Activated CD8-positive, alpha-beta memory T cell treated with anti-CD3 and anti-CD28 coated beads for 24 hours (primary cell): ENCODE measurements around the gene TMEM161A.
"Not testable (repeated sequence)": the region's sequence is repeated elsewhere in the genome, so short reads cannot be mapped to it uniquely, and the experiment has no call there.

ENCODE experiments used
- DNase-seq: peaks from one replicate; pipeline ENCODE4 v3.0.0-alpha.2; 2020

The TMEM161A gene

DNA sequence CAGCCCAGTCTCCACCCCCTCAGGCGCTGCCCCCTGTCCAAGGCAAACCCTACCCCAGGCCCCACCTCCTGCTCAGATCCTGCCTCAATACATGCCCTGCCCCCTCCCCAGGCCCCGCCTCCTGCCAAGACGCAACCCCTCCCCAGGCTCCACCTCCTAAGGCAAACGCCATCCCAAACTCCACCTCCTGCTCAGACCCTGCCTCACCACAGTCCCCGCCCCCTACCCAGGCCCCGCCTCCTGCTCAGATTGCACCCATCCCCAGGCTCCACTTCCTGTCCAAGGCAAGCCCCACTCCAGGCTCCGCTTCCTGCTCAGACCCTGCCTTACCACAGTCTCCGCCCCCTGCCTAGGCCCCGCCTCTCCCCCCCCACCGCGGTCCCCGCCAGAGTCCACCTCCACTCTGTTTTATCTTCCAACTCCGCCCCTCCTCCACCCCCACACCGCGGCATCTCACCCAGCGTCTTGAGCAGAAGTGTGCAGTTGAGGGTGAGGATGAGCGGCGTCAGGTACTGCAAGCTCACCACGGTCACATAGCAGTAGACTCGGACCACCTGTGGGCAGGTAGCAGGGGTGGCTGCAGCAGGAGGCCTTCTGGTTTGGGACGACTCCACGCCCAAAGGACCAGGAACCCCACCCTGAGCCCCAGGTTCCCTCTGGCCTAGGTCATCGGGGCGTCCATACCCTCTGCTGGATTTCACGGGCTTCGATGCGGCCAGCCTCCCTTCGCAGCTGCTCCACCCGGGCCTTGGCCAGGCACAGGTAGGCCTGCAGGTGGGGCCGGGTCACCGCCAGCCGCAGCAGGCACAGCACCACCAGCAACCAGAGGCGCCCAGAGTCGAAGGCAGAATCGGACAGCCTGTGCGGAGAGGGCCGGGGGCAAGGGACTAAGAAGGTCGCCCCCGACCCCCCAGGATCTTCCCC, 17.7 kb downstream of the TMEM161A start:
- no peak for DNase-seq

DNA sequence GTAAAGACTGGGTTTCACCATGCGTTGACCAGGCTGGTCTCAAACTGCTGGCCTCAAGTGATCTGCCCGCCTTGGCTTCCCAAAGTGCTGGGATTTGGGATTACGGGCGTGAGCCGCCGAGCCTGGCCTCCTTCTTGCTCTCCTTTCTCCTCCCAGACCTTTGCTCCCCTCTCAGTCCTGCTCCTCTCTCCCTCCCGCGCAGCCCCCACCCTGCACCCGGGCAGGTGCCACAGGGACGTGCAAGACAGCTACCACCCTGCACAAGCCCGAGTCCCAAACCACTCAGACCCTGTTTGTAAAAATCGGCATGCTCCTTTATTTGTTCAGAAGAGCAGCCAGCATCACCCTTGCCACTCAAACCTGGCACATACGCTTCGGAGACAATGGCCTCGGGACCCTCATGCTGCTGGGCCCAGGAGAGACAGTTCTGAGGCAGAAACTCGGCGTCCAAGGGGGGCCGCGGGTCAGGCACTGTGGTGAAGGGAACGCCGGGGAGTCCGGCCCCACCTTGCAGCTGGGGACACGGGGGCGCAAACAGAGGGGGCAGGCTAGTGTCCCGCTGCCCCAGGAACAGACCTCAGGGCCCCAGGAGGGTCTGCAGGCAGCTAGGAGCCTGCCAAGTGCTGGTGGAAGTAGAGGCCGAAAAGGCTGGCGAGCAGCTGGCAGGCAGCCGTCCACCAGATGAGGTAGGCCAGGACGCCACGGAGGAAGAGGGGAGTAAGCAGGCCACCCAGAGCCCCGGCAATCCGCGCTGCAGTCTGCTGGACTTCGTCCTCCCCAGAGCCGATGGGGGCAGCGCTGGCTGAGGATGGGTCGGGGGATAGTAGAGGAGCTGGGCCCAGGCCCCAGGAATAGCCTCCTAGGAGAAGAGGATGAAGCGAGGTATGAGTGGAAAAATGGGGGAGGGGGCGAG, 18.7 kb downstream of the TMEM161A start:
- no peak for DNase-seq

DNA sequence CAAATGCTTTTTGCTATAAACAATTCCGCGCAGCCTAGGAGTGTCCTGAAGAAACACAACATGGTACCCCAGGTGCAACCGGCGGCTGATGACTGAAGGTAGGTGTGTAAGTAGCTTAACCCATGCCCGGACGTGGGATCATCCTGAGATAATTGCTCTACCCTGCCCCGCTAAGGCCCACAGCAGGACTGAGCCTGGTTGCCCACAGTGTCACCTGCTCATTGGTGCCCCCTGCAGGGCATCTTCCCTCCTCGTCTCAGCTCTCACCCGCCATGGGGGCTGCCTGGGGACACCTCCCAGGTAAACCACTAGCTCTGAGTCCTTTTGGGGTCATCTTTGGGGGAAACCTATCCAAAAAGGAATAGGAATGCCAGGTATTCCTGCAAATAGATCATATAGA, 22.3 kb downstream of the TMEM161A start:
- peak; percentile 78 for DNase-seq

DNA sequence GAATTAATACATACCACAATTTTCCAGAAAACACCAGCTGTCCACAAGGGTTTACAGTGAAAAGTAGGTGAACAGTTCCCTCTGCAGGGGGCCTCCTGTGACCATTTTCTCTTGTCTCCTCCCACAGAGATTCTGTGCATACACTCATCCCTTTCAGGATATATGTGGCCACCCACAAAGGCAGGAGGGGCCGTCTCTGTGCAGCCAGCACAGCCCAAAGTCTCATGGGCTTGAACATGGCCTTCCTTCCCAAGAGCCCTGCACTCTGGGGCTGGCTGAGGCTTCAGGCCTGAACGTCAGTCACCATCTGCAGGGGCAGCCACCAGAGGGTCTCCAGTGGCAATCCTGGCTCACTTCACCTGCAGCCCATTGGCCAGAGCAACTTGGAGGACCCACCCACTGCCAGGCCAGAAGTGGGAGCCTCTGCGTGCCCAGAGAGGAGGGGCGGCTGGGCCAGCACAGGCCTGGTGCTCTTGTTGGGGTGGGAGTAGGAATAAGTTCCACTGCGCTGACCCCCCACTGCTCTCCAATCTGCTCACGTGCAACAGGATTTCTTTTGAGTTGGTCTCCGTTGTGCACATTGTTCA, 25.1 kb downstream of the TMEM161A start:
- no peak for DNase-seq

DNA sequence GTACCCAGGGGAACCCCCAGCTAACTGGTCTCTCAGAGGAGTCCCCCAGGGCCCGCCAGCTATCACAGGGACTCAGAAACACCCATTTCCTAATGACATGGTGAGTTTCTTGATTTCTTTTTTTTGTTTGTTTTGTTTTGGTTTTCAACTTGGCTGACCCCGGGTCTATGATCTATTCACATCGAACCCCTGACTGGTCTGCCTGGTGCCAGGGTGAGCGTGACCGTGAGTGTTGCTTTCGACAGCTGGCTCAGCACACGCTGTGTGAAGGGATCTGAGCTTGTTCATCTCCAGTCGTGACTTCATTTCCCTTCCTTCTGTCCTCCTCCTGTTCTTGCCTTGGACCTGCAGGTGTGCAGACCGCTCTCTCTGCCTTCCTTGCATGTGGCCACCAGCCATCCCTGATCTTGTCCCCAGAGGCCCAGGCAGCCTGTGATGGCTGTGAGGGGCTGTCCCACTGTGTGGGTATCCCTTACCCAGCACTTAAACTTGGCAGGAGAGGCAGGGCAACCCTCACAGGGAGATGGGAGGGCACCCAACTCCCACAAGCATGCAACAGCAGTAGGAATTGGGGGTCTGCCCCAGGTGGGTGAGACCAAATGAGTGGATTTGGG, 26.2 kb downstream of the TMEM161A start:
- DNase-seq = no peak

DNA sequence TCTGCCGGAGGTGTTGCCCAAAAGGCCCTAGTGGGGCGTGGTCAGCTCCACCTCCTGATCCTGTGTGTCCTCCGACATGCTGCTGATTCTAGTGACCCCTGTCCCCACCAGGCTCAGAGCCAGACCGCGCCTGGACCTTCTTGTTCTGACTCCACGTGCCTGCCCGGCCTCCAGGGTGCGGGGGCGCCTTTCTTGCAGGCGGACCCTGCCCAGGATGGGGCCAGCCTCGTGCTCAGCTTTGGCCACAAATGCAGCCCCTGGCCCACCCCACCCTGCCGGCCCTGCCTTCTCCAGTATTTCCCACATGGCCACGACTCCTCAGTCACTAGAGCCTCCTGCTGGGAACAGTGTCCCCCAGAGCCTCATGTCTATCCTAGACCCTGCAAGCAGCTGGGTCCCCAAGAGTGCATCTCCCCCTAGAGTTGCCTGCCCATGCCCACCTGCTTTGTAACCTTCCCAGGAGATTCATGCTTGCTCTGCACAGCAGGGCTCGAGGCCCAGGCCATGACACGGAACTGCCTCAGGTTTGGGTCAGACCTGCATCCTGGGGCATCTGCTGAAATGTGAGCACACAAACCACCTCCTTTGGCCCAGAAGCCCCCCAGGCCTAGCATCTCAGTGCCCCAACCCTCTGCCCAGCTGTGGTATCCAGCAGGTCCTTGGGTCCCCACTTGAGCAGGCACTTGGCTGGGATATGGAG, 27.0 kb downstream of the TMEM161A start:
- DNase-seq = no peak

DNA sequence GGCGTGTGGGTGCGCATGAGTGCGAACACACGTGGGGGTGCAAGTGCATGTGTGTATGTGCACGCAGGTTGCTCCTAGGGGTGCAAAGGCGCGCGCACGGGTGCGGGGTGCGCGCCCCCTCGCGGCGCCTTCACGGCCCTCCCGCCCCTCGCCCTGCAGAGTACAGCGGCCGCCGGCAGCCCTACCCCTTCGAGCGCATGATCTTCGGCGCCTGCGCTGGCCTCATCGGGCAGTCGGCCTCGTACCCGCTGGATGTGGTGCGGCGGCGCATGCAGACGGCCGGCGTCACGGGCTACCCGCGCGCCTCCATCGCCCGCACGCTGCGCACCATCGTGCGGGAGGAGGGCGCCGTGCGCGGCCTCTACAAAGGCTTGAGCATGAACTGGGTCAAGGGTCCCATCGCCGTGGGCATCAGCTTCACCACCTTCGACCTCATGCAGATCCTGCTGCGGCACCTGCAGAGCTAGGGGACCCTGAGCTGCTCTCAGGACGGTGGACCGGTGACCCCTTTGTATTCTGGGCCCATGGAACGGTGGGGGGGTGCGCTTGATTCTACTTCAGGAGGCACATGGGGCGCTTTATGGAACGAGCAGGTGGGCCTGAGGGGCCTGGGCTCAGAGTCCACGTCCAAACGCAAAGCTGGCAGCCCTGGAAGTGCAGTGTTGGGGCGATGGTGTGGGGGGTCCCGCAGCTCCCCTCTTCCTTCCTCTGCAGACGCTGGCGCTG, 27.7 kb downstream of the TMEM161A start:
- no peak for DNase-seq

DNA sequence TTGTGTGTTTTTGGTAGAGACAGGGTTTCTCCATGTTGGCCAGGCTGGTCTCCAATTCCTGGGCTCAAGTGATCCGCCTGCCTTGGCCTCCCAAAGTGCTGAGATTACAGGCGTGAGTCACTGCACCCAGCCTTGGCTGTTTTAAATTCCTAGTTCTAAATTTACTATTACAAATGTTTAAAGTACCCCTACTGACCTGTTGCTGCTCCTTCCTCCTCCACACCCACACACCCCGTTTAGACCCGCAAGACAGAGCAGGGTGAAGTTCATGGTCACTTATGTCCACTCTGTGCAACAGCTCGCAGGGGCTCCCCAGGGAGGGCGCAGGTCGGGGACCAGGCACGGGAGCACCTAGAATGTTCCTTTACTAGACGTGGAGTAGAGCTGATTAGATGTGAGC, 28.7 kb downstream of the TMEM161A start:
- no peak for DNase-seq

DNA sequence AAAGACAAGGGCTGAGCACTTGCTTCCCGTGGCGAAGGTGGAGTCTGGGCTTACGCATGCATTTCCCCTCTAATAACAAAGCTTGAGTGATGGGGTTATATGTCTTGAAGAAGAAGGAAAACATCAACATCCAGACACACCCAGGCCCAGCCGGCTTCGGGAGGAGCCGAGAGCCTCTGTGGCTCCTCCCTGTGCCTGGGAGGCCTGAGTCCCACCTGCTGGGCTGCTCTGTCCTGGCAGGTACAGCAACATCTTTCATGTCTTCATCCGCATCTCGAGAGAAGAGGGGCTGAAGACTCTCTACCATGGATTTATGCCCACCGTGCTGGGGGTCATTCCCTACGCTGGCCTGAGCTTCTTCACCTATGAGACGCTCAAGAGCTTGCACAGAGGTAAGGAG, 30.6 kb downstream of the TMEM161A start:
- no peak for DNase-seq

DNA sequence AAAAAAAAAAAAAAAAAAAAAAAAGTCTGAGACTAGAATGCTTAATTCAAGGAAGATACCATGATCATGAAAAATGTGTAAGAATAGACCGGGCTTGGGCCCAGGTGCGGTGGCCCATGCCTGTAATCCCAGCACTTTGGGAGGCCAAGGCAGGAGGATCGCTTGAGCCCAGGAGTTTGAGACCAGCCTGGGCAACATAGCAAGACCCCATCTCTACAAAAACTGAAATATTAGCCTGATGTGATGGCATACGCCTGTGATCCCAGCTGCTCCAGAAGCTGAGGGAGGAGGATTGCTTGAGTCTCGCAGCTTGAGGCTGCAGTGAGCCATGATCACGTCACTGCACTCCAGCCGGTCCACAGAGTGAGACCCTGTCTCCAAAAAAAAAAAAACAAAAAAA, 31.3 kb downstream of the TMEM161A start:
- not testable (repeated sequence) for DNase-seq

DNA sequence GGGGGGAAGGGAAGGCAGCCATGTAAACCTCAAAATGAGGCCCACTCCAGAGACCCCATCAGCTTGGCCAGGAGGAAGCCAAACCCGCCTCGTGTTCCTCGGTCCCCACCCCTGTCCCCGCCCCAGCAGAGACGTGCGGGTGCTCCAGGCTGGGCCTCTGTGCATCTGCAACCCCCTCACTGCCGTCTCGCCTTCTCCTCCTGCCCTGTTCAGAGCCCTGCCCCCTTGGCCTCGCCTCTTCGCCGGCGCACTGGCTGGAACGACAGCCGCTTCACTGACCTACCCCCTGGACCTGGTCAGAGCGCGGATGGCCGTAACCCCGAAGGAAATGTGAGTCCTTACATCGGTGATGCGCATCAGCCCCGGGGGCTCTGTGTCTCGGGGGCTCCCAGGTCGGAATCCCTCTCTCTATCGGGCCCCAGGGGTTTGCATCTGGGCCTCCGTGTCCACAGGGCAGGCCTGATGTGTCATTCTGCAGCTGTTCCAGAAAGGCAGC, 32.2 kb downstream of the TMEM161A start:
- DNase-seq = no peak

DNA sequence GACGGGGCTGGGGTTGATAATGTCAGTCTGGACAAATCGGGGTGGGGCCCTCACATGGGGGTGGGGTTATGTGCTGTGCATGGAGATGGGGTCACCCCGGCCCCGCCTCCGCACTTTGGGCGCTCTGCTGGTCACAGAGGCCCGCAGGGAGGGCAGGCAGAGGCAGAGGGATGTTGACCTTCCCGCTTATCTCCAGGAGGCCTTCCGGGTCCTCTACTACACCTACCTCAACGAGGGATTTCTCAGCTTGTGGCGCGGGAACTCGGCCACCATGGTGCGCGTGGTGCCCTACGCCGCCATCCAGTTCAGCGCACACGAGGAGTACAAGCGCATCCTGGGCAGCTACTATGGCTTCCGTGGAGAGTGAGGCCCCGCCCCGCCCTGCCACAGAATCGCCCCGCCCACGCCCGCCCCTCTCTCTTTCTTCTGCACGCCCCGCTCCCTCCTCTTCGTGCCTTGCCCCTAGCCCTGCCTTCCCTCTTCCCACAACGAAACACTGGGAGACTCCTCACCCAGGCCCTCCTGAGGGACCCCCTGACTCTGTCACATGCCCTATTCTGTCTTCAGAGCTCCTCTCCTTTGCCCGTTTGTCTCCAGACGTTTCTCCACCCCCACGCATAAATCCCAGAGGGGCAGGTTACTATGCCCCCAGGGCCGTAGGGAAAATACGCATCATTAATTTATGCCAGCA, 32.8 kb downstream of the TMEM161A start:
- DNase-seq = no peak

DNA sequence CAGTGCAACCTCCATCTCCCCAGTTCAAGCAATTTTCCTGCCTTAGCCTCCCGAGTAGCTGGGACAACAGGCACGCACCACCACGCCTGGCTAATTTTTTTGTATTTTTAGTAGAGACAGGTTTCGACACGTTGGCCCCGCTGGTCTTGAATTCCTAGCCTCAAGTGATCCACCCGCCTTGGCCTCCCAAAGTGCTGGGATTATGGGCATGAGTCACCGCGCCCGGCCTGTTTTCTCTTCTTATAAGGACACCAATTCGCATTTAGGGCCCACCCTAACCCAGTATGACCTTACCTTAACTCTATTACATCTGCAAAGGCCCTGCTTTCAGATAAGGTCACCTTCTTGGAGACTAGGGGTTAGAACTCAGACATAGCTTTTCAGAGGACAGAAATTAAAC, 35.1 kb downstream of the TMEM161A start:
- DNase-seq = no peak

DNA sequence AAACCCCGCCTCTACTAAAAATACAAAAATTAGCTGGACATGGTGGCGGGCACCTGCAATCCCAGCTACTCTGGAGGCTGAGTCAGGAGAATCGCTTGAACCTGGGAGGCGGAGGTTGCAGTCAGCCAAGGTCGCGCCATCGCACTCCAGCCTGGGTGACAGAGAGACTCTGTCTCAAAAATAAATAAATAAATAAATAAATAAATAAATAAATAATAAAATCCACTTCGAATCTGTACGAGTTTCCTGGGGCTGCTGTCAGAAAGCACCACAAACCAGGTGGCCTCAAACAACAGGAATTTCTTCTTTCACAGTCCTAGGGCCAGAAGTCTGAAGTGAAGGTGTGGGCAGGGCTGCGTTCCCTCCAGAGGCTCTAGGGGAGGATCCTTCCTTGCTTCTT, 35.7 kb downstream of the TMEM161A start:
- not testable (repeated sequence) for DNase-seq

DNA sequence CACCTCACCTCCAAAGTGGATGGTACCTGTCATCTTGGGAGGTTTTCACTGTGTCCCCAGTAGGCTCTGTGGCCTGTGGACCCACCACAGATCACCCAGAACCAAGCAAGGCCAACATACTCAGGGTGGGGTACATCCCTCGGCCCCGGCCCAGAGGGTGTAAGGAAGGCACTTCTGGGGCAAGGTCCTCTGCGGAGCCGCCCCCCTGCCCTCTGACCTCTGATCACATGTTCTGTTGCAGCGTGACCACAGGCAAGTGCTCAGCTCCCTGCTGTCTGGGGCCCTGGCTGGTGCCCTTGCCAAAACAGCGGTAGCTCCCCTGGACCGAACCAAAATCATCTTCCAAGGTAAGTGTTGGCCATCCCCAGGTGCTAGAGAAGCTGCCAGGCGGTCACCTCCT, 36.7 kb downstream of the TMEM161A start:
- DNase-seq = no peak

DNA sequence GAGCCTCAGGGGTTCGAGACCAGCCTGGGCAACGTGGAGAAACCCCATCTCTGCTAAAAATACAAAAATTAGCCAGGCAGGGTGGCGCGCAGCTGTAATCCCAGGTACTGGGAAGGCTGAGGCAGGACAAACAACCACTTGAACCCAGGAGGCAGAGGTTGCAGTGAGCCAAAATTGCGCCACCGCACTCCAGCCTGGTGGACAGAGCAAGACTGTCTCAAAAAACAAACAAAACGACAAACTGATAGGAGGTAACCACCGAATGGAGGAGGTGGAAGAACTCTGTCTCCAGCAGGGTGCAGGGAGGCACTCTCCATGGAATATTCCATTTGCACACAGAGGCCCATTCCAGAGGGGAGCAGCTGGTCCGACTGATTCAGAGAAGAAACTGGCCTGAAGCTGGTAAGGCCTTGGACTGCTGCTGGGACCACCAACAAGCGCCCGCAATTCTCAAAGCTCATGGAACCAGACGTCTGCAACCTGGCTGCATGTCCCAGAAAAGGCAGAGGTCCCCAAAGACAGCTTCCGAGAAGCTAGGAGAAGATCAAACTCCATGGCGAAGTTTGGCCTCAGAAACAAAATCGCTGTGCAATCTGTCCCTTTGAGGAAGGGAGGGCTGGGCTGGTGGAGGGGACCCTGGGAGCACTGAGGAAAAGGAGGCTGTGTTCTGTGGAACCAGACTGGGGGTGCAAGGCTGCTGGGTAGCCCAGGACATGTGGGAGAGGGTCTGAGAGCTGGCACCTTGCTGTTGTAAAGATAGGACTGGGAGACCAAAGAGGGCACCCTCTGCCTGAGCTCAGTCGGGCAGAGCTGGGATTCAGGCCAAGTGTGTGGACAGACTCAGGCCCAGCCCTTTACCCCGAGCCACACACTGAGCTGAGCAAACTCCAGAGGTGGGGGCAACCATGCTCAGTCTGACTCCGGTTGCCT, 39.3 kb downstream of the TMEM161A start:
- DNase-seq = no peak

DNA sequence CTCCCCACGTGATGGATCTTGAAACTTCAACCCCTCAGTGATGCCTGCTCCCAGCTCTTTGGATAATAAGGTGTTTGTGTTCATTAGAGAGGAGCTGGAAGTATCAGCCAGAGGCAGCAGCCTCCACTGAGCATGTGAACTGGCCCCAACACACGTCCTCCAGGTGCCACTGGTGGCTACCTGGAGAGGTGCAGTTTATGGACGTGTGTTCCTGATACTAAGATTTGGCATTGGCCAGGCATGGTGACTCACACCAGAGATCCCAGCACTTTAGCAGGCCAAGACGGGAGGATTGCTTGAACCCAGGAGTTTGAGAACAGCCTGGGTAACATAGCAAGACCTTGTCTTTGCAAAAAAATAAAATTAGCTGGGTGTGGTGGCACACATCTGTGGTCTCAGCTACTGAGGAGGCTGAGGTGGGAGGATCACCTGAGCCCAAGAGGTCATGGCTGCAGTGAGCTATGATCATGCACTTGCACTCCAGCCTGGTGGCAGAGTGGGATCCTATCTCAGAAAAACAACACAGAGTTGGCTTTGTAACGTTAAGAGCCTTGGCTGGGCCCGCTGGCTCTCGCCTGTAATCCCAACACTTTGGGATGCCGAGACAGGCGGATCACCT, 40.1 kb downstream of the TMEM161A start:
- no peak for DNase-seq

DNA sequence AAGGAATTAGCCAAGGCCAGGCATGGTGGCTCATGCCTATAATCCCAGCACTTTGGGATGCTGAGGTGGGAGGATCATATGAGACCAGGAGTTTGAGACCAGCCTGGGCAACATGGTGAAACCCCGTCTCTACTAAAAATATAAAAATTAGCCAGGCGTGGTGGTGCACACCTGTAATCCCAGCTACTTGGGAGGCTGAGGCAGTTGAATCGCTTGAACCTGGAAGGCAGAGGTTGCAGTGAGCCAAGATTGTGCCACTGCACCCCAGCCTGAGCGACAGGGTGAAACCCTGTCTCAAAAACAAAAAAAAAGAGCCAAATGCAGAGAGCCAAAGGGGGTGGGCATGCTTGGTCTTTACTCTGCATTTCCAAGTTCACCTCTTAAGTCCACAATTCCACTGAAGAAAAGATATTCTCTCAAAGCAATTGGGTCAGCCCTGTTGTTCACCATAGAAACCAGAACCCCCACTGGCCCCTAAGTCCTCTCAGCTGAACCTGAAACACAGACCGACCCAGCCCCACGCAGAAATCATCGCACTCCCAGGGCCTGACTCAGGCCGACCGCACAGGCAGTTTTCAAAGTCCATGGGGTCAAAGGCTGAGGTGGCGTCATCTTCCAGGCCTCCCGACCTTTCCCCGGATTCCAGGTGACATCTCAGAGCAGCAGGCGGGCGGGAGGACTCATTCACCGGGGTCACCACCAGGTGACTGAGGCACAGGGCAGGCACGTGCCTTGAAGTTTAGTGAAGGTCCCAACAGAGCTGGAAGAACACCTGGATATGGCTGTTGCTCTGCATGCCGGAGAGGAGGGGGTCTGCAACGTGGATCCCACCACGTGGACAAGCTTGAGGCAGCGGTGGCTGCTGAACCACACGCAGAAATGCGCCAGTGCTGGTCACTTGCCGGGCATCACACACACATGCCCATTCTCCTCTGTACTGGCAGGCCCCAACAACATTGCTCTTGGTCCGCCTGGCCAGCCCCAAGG, 41.3 kb downstream of the TMEM161A start:
- DNase-seq = no peak
